Measurements from ENCODE around the gene LIFR.
"Not testable (repeated sequence)": the region's sequence is repeated elsewhere in the genome, so short reads cannot be mapped to it uniquely, and the experiment has no call there.

The LIFR gene

GRCh38 chr5:38546691-38547146 is 9.7 kb downstream of the LIFR start:
- DNase-seq = no peak

GRCh38 chr5:38543886-38544285 is 12.6 kb downstream of the LIFR start:
- no peak for DNase-seq

DNA sequence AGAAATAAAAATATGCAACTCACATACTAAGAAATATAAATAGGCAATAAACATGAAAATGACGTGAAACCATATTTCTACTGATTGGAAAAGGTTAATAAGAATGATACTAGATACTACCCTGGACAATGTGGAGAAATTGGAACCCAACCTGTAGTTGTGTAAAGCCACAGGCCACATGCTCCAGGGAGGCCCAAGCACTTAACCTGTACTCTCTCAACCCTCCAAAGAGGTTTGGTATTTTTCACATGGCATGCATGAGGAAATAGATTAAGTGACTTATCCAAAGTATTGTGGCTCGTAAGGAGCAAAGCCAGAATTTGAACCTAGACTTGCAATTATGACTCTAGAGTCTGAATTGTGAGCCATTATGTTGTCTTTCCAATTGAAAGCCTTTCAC is 13.4 kb downstream of the LIFR start:
- no peak for DNase-seq

DNA sequence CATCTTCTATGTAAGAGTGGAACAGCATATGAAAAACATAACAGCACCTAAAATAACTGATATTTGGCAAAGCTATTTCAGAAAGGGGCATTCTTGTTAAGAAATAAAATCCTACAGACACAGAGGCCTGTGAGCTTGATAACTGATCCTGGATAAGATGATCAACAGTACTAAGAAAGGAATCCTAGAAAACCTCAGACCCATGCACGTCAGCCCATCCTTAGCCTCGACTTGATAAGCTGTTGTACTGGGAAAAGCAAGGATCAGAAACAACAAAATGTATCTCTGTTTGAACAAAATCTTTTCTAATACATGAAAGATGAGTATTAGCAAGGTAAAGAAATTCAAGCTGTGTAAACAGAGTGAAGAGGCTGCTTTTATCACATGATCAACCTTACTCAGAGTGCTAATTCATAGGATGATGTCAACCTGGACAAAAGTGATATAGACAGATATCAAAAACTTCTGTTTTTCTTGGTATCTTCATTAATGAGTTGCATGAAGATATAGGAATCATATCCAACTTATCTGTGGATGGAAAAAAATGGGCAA is 15.2 kb downstream of the LIFR start:
- no peak for DNase-seq

DNA sequence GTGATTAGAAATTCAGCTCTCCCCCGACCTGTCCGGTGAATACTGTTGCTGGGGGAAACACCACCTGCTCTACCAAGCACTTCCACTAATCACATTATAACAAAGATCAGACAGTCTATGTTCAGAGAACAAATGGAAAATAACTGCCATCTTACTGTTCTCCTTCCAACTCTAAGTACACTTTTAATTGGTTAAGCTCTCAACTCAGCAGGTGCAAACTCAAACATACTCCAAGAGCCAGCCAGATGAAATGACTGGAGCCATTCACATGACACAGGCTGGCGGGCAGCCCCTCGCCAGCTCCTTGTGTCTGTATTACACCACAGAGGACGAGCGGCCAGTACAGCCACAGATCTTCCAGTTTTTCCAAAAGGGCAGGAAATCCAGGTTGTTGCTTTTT is 16.1 kb downstream of the LIFR start:
- DNase-seq = no peak

DNA sequence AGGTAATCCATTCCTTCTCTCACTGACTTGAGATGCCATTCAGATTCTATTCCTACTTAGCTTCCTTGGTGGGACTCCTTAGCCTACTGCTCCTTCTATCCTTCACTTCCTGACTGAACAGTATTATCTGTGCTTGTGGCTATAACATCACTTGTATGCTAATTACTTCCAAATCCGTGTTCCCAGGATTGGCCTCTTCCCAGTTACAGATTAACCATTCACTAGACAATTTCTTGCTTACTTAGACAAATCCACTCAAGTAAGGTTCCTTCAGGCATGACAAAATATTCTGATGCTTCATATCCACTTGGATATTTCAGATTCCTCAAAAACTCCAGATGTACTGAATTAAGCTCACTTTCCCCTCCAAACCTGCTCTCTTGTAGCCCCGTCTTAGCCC is 18.3 kb downstream of the LIFR start:
- no peak for DNase-seq

- DNase-seq = no peak
These were observed 18.9 kb downstream of the LIFR start for GRCh38 chr5:38537505-38537904.

DNA sequence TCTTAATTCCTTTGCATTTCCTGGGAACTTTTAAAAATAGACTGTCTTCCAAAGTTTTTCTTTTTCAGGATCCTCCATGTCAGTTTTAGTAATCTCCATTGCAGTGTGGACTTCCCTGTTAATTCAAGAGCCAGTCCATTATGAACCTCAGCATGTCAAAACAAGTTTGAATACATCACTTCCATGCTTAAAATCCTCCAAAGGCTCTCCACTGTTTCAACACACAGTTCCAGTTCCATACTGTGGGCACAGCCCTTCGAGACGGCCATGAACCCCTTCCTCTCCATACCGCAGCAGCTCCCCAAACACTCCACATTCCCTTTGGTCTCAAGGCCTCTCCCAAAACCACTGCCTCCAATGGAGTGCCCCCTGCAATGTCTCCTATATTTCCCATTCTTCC is 19.5 kb downstream of the LIFR start:
- DNase-seq = no peak

DNA sequence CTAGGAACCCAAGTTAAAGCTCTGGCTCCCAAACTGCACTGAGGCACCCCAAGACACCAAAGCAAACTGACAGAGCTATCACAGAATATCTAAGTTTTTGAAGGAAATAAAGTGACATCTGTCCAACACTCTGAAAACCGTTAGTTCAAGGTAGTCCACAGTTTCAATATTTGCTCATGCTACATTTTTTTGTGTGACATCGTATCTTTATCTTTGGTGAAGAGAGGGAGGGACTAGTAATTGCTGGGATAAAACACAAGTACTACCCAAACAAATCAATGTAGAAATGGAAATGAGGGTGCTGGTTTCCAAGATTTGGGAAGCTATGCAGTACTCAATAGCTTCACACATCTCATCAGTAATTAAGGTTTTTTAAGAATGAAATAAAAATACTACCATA is 20.6 kb downstream of the LIFR start:
- no peak for DNase-seq

DNA sequence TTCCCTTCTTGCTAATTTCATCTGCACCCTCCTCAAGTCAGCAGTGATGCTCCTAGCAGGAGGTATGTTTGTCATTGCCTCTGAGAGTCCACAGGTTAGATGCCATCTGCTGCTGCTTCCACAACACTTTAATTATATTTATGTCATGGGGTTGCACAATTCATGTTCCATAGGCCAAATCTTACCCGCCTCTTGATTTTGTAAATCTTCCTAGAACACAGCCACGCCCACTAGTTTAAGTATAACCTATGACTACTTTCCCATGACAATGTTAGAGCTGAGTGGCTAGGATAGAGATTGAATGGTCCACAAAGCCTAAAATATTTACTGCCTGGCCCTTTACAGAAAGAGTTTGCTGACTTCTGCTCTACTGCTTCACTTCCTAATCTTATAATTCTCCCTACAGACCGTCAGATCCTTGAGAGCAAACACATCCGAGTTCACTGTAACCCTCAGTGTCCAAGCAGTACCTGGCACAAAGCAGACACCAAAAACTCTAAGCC is 21.1 kb downstream of the LIFR start:
- DNase-seq = no peak

- DNase-seq = no peak
These were observed 22.3 kb downstream of the LIFR start for GRCh38 chr5:38534156-38534453.

- DNase-seq = no peak
These were observed 22.9 kb downstream of the LIFR start for GRCh38 chr5:38533286-38534155.

DNA sequence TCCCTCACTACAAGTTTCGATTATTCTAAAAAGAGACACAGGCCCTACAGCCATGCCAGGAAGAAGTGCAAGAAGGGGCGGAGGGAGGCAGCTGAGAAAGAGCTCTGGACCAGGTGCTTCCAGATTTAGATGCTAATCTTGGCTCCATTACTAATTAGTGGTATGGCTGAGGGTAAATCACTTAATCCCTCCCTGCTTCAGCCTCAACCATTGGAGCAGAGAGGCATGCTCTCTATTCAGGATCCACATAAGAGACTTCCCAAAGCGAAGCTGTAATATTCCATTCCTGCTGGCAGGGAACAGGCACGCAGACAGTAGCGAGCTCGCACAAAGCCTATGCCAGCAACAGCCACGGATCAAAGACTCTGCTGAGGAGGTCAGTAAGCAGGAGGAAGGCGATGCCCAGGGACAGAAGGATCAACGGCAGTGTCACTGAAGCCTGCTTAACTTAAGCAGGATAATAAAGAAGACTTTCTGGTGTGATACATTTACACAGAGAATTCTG is 24.2 kb downstream of the LIFR start:
- DNase-seq = no peak

GRCh38 chr5:38531518-38531917 is 24.9 kb downstream of the LIFR start:
- no peak for DNase-seq

DNA sequence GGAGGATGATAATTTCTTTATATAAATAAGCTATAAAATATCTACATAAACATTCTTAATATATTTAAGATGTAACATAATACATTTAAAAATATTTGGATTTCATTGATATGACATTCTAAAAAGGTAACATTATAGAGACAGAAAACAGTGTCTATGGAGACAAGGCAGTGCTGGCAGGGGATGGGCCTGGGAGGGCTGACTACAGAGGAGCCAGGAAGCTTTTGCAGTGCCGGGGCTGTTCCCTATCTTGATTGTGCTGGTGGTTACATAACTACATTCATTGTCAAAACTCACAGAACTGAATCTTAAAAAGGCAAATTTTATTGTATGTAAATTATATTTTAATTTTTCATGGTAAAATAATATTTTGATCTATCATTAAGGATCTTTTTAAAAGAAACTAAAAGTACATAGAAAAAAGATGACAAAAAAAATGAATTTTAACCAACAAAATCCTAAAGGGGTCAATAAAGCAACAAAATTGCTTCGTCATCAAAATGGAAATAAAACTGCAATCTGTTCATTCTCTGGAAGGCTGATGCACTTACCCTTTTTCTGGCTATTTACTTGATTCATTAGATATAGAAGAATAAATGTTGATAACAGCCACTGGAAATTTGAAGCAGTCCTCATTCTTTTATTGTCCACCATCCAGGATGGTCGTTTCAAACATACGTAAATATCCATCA is 26.3 kb downstream of the LIFR start:
- DNase-seq = no peak

- DNase-seq = no peak
These were observed 28.2 kb downstream of the LIFR start for GRCh38 chr5:38528162-38528703.

DNA sequence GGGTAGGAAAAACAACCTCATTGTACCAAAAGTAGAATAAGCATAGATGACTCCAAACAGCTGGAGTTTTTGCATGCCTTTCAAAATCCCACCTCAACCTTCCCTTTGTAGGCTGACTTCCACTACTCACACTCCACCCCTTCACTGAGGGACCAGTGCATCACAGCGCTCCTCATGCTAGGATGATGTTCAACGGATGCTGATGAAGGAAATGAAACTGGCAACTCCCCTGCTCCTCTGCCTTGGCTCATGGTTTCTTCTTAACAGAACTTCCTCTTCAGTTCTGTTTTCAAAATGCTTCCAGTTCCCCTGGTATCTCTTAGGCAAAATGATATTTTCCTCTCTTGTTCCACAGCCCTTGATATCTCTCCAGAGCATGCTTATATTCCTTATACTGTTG is 29.0 kb downstream of the LIFR start:
- no peak for DNase-seq

- DNase-seq = no peak
These were observed 32.4 kb downstream of the LIFR start for GRCh38 chr5:38524022-38524421.

DNA sequence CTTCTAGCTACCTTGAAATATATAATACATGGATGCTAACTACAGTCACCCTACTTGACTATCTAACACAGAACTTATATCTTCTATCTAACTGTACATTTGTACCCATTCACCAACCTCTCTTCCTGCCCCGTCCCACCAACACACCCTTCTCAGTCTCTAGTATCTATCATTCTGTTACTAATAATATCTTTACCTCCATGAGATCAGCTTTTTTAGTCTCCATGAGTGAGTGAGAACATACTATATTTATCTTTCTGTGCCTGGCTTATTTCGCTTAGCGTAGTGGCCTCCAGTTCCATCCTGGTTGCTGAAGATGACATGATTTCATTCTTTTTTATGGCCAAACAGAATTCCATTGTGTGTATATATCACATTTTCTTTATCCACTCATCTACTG is 37.0 kb downstream of the LIFR start:
- DNase-seq = no peak

GRCh38 chr5:38518341-38518740 is 38.1 kb downstream of the LIFR start:
- DNase-seq = no peak

GRCh38 chr5:38516649-38517048 is 39.8 kb downstream of the LIFR start:
- not testable (repeated sequence) for DNase-seq

DNA sequence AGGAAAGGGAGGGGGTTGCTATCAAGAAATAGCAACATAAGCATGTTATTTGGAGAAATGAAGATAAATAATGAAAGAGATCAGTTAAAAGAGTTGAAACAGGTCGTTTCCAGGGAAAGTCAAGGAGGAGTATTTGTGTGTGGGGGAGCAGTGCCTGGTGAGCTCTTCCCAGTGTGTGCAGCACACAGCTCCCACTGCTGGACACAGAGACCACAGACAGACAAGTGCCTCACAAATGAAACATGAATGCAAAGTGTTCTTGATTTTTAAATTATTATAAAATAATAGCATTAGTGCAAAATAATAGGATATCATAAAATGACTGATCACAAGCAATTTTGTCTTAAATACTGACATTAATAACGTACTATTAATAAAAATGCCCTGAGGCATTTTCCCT is 40.8 kb downstream of the LIFR start:
- no peak for DNase-seq

GRCh38 chr5:38515092-38515491 is 41.4 kb downstream of the LIFR start:
- DNase-seq = no peak

DNA sequence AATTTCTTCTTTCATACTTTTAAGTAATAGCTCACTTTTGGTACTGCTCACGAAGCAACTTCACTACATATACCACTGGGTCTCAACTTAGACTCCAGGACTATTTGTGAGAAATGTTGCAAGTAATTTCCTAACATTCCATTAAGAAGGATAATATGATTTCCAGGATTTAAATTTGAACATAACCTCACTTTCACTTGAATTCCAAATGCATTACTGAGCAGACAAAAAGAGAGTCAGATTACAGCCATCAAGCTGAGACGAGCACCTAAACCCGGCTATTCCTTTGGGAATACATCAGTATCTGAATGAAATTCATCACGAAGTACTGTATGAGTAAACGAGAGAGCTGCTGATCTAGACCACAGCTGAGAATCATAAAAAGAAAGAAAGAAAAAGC is 47.3 kb downstream of the LIFR start:
- DNase-seq = no peak

Data from NCI-H146 (cell line).